ENCODE results near the gene VWA3A.
A peak's percentile ranks its signal among the peaks of the same experiment; 100 is the strongest.

Gene VWA3A

DNA sequence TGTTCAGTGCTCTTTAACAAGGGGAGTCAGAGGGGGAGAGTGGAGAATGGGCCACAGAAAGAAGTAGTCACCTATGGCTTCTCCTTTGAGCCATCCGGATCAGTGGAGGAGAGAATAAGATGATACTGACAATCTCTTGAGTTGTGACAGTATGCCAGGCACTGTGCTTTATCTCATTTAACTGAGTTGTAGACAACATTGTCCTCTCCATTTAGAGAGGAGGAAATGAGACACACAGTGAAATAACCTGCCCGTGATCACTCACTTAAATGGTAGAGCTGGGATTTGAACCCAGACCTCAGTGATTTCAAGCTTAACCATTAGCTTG lies 95.9 kb downstream of the VWA3A start:
- no peak for DNase-seq

- DNase-seq = peak; percentile 80
Measured at GRCh38 chr16:22188595-22189442, 96.5 kb downstream of the VWA3A start.

- DNase-seq = no peak
Measured at GRCh38 chr16:22189473-22190080, 97.2 kb downstream of the VWA3A start.

DNA sequence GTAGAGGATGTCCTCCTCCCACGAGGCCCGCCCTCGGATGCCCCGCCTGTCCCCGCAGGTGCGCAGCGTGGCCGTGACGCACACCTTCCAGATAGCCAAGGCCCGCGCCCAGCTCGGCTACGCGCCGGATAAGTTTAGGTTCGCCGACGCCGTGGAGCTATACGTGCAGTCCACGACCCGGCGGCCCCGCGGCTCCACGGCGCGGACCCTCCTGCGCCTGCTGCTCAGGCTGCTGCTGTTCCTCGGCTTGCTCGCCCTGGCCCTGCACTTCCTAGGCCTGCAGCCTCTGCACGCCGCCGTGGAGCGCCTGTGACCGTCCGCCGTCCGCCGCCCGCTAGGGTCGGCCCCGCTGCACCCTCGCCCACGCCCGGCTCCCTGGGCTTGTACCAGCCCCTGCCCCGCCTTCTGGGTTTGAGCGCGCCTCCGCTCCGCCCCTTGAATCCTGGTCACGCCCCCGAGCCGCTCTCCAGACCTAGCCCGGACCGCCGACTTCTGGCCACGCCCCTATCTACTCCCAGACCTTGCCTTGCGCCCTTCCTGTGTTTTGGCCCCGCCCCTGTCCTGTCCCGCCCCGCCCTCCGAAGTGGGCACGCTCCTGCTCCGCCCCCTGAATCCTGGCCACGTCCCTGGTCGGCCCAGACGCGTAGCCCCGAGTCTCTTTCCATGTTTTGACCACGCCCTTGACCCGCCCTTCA lies 97.9 kb downstream of the VWA3A start:
- DNase-seq = peak; percentile 100

DNA sequence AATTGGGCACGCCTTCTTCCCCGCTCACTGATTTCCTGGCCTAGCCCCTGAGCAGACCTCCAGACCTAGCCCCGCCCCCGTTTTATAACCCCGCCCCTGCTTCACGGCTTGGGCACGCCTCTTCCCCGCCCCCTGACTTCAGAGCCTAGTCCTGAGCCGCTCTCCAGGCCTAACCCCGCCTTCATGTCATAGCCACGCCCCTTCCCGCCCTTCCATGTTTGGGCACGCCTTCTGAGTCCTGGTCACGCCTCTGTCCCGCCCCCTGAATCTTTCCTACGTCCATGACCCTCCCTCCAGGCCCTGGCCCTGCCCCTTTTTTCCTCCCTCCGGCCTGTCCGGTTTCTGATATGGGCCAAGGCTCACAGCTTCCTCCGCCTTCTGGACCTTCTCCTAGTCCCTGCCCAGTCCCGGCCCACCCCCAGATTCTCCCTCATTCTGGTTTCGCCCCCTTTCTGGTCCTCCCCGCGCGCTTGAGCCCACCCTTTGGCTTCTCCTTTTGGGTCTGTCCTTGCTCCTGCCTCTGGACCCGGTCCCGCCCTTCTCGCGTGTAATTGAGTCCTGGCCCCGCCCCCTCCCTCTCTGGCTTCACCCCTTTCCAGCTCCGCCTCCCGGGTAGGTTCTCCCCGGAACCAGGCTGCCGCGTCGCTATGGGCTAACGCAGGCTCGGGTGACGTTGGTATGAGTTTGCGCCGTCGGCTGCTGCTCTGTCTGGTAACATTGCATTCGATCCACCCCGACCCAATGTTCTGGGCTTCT lies 98.6 kb downstream of the VWA3A start:
- DNase-seq = peak; percentile 100

DNA sequence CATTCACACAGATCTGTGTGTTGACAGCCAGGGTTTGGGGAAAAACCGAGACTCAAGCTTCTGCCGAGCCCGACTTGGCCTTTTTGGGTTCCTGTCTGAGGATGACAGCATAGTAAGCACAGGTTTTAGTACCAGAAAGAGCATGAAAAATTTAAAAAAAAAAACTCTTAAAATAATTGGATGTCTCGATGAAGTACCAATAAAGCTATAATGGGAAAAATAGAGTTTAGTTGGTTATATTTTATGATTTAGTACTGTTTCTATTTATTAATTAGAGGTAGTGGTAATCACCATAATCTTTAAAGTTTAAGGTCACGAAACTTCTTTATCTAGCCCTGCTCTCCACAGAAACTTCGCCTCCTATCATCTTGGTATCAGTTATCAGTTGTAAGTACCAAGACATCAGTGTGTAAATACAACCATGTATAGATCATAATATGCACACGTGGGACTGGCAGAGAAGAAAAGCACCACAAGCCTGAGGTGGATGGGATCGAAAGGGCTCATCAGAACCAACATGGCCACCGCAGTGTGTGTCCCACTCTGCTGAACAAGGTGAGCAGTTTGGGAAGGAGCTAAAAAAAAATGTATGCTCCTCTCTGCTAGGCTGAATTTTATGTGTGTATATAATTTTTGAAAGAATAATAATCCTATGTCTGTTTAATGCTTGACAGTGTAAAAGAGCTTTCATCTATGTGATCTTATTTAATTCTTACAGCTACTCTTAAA lies 99.4 kb downstream of the VWA3A start:
- DNase-seq = peak; percentile 37

DNA sequence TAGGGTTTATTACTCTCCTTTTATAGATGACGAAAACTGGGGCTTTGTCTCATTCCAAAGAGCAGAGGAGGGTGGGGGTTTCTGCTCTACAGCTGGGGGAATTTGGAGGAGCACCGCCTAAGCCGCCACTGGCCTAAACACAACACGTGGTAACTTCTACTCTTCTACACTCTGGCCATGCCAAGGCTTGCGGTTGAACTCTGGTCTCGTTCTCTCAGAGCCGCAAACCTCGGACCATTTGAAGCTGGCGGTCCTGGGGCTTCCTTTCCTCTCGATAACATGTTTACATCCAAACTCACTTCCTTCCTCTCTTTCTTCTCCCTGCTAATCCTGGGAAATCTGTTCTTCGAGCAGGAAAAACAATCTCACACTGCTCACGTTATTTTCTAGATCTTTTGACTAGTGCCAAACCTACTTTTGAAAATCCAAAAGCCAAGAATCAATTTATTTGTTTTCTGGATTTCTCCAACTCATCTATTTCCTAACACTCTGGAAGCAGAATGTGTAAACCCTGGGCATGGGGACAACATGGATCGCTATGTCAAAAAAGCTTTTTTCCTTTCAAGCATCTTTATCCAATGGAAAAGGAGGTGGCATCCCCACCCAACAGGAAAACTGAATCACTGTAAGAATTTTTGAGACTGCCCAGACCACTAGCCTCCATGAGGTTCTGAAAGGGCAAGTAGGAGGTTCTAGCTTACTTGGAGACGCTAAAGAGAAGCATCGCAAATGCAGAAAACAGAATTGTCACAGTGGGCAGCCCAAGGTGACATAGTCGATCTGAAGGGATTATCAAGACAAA lies 100.1 kb downstream of the VWA3A start:
- DNase-seq = peak; percentile 68

GRCh38 chr16:22193063-22193411 lies 100.7 kb downstream of the VWA3A start:
- DNase-seq = no peak

- no peak for DNase-seq
Measured at GRCh38 chr16:22194707-22195444, 102.5 kb downstream of the VWA3A start.

DNA sequence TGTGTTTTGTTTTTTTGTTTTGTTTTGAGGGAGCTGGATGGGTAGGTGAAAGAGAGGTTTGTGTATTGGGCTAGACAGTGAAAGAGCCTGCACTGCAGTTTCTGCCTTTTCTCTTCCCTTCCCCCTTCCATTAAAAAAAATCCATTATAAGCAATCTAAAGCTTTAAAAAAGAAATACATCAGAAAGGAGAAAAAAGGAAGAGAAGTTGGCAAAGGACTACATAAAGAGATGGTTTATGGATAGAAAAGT lies 103.0 kb downstream of the VWA3A start:
- no peak for DNase-seq

GRCh38 chr16:22195695-22196558 lies 103.6 kb downstream of the VWA3A start:
- DNase-seq = peak; percentile 88

GRCh38 chr16:22196559-22197168 lies 104.3 kb downstream of the VWA3A start:
- DNase-seq = peak; percentile 14

GRCh38 chr16:22198547-22199293 lies 106.4 kb downstream of the VWA3A start:
- no peak for DNase-seq

- no peak for DNase-seq
Measured at GRCh38 chr16:22202261-22202637, 109.9 kb downstream of the VWA3A start.

GRCh38 chr16:22203091-22203490 lies 110.8 kb downstream of the VWA3A start:
- no peak for DNase-seq

- no peak for DNase-seq
Measured at GRCh38 chr16:22204091-22204655, 111.8 kb downstream of the VWA3A start.

- DNase-seq = no peak
Measured at GRCh38 chr16:22205577-22206012, 113.3 kb downstream of the VWA3A start.

DNA sequence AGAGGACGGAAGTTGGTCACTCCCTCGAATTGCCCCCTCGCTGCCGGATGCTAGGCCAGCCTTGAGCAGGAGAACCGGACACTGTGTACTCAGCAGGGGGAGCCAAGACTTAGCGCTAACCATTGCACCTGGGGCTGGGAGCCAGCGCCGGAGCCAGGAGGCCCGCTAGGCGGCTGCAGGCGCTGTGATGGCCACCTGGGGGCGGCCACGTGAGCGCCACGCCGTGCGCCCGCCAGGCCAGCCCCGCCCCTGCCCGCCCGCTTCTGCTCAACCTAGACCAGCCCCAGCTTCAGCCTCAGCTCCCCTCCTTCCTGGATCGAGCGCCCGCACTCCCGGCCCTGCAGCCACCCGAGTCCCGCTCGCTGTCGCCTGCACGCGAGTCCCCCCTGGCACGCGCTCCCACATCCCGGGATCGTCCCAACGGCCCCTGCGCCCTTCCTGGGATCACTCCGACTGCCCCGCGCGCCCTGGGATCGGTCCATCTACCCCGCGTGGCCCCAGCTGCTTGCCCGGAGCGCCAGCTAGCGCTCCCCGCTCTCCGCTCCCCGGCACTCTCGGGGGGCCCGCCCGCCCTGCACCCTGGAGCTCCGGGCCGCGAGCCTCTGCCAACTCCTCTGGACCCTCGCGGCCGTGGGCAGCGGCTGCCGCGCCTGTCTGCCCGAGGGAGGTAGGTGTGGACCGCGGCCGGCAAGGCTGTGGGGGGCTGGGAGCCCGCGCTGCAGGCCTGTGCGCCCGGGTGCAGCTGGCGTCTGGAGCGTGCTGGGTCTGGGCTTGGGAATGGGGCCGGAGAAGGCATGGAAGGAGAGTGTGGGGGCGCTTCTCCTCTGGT lies 113.9 kb downstream of the VWA3A start, which contains the start of gene EEF2K:
TSS of gene EEF2K (plus strand) at position 266 of the 829 bp plus-strand sequence. CDS start 19,452 bp downstream, outside the sequence.
- DNase-seq = peak; percentile 98

All from NCI-H146 (cell line).